HG03469 (cell line): ENCODE data around the gene GOPC.

Experiments used
- ATAC-seq: cut with Tn5 transposase; IDR thresholded peaks from one replicate; pipeline ENCODE4 v1.9.1; 2021; ENCODE audit warnings: mild to moderate bottlenecking, moderate library complexity, moderate number of reproducible peaks; ENCODE audit not compliant: unreplicated experiment

GOPC gene

GRCh38 chr6:117597755-117598154, 4.6 kb downstream of the GOPC start:
- ATAC-seq: no peak

- ATAC-seq: no peak
Observed at GRCh38 chr6:117595099-117595923, 7.0 kb downstream of the GOPC start.

DNA sequence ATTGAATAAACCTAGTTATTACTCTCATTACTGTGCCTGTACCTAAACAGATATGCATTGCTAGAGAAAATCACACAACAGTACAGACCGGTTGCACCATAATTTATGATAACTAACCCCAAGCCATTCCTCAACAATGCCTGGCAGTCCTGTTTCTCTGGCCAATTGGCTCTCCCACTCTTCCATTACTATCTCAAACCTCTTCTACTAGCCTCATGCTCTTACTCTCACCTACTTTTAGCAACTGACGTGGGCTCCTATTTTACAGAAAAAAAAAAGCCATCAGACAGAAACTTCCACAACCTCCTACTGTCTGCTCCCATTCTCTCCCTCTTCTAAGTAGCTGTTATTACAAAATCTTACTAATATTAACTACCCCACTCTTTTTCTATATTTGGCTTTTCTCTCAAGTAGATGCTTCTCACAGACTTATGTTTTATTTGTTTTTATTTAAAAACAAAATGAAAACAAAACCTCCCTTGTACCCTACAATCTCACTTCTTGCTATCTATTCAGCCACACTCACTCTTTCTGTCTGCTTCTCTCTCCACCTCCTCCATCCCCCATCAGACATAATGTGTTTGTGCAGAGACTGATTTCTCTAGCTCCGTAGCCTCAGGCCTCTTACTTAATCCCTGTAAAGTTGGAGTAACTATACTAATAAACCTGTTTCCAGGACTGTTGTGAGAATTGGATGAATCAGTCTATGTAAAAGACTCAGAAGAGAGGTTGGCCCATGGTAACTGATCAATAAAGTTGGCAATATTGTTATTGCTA, 9.1 kb downstream of the GOPC start:
- ATAC-seq: no peak

GRCh38 chr6:117591405-117591804, 10.9 kb downstream of the GOPC start:
- no peak for ATAC-seq

- ATAC-seq: no peak
Observed at GRCh38 chr6:117590447-117590846, 11.9 kb downstream of the GOPC start.

DNA sequence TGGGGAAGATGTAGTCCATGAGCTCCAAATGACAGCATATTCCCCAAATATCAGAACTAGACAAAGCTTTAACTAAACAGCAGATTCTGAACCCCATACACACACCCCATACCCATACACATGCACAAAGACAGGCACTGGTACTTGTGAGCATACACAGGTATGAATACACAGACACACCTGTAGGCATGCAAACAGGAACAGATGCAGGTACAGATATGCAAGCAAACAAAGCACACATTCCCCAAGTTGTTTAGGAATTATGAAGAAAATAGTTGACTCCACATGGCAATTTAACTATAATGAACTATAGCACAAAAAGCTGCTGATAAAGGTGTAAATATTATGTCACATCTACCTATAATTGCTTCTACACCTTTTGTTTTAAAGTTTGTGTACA, 16.7 kb downstream of the GOPC start:
- no peak for ATAC-seq

DNA sequence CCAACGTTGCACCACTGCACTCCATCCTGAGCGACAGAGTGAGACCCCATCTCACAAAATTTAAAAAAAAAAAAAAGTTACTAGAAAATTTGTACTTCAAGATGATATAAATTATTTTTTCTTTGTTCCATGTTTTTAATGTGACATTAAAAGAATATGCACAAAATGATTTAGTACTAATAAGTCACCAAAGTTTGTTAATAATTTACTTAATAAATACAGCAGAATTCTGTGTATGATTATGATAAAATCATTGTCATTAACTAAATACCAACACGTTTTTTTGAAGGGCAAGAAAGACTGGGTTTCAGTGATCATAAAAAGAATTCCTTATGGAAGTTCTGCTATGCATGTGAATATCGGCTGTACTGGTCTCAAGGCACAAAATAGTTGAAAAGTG, 28.1 kb downstream of the GOPC start:
- ATAC-seq: no peak

GRCh38 chr6:117573006-117573680, 29.2 kb downstream of the GOPC start:
- no peak for ATAC-seq

DNA sequence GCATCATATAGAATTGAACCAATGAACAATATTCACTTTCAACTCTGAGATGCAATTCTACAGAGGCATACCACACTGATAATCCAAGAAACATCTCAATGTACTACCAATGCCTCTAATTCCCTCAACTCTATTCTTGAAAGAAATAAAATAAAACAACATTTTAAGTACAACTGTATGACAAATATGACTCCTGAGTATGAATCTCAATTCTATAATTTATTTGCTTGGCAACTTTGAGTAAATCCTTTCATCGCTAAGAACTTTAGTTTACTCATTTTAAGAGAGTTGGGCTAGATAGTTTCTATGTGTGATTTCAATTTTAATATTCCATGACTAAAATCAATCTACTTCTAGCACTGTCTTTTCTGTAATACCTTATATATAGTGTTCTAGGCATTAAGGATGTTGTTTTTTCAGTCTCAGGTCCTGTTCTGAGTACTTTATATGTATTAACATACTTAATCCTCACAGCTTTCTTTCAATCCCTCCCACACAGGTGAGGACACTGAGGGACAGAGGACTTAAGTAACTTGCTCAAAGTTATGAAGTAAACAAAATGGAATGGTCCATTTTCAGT, 33.4 kb downstream of the GOPC start:
- no peak for ATAC-seq

DNA sequence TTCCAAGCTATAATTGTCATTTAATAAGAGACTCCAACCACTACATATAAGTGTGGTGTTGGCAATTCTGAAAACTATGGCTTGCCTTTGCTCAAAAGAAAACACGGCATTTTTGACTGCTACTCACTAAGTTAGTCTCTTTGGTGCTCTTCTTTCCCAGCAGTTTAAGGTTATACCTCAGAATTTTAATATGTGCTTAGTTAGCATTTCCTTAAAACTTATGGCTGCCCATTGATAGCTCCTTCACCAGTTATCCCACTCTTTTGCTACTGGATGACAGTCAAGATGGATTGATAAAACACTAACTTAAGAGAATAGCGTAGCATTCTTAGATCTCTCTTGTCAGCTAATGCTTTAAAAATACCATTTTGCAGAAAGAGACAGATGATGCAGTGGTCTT, 34.1 kb downstream of the GOPC start:
- ATAC-seq: no peak

DNA sequence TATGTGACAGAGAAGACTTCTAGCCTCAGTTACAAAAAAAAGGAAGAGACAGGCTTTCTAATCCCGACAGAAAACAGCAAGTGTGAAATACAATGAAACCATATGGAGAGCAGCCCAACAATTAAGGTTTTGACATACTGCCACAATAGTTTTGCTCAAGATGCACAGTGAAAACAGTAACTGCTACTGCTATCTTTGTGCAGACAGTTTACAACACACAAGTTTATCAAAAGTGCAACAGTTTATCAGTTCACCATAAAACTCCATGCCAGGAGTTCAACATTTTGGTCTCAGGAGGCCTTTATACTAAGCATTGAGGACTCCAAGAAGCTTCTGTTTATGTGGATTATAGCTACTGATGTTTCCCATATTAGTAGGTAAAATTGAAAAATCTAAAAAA, 37.6 kb downstream of the GOPC start:
- ATAC-seq: no peak

DNA sequence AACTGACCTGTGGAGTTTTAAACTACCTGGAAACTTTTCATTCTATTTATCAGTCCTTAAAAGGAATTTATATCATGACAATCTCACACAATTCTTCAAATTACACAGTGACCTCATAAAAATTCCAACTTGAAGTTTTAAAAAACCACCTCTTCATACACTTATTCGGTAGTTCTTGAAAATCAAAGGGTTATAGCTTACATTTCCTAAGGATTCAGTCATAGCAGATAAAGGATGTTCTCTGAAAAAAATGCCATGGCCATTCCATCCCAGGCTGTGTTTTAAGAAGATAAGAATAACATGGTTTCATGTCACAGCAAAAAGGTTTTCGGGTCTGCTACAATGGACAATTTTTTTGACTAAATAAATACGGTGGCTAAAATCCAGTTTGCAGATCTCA, 41.2 kb downstream of the GOPC start:
- ATAC-seq: no peak

- ATAC-seq: no peak
Observed at GRCh38 chr6:117559299-117559698, 43.0 kb downstream of the GOPC start.

GRCh38 chr6:117558818-117559217, 43.5 kb downstream of the GOPC start:
- no peak for ATAC-seq

DNA sequence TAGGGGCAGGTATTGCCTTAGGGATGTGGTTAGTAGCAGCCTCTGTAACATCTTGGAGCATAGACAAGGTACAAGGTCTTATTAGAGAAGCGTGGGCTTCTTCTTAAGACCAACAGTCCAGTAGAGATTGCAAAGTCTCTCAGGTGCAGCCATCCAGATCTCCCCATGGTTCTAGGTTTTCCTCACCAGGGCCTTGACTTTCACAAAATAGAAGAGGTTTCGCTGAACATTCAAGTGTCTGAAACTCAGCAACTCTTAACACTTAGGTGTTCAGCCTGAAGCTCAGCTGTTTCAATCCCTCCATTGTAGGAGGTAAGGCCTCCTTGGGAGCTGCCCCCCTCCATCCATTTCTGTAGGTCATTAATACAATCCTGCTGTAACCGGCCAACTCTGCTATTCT, 44.4 kb downstream of the GOPC start:
- ATAC-seq: no peak

GRCh38 chr6:117555882-117556498, 46.3 kb downstream of the GOPC start:
- ATAC-seq: no peak

DNA sequence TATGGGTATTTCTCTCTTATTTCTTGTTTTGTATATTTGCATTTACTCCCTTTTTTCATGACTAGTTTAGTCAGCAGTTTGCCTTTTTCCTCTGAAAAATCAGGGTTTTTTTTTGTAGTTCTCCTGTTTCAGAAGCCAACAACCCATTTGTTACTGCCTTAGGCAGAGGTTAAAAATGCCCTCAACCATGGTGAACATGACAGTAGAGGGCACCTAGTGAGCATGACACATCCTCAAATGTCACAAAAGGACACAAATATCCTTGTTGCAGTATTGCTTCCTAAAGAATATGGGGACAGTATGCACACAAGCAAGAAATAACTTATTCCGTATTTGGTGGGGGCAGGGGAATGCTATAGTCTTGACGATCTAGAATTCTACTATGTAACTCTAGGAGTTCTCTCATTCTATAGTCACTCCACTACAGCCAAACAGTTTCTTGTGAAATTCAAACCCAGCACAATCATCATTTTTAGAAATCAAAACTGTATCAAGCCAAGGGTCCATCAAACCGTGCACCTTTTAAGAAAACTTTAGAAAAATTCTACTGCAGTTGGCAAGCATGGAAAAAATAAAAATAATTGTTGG, 47.0 kb downstream of the GOPC start:
- ATAC-seq: no peak

- no peak for ATAC-seq
Observed at GRCh38 chr6:117553142-117553541, 49.2 kb downstream of the GOPC start.

DNA sequence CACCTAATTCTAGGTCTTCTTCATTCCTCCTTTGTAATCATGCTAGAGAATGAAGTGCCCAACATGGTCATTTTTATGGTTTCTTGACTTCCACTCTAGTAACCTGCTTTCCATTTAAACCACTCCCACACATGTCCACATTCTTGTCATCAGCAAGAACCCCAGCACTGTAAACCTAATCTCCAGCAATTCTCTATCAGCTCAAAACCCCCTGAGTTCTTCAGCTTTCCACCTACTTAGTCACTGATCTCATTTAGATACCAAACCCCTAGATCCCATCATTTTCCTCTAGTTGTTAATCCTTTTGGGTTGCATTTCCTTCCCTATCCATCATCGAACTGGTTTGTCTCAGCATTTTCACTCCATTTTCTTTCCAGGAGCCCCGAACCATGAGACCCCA, 49.7 kb downstream of the GOPC start:
- ATAC-seq: no peak

GRCh38 chr6:117550618-117551242, 51.6 kb downstream of the GOPC start:
- ATAC-seq: no peak
